Peyer's patch (tissue), 4 donors: ENCODE measurements around the gene AJAP1. TPM values are rescaled to one million over a fixed set of nuclear protein-coding genes. Genes with fewer than 3 reads are reported as not detected.
"Not testable (repeated sequence)": the region's sequence is repeated elsewhere in the genome, so short reads cannot be mapped to it uniquely, and the experiment has no call there.

Experiments
- DNase-seq, 3 donors: peaks; one replicate each; pipeline ENCODE4 v3.0.0-alpha.2; 2017 to 2019
- H3K27ac ChIP-seq, 4 donors: fragments of 200-600 bp; sonication (generic); one replicate each; pipeline ENCODE4 v1.5.1; 2016 to 2019
- H3K27me3 ChIP-seq, 2 donors: fragments of 200-600 bp; sonication (generic); one replicate each; pipeline ENCODE4 v1.5.1; 2019
- H3K36me3 ChIP-seq, 3 donors: fragments of 200-600 bp; sonication (generic); one replicate each; pipeline ENCODE4 v1.5.1; 2016 to 2019
- H3K4me1 ChIP-seq, 4 donors: fragments of 200-600 bp; sonication (generic); one replicate each; pipeline ENCODE4 v1.5.1; 2016 to 2019
- H3K4me3 ChIP-seq, 4 donors: fragments of 200-600 bp; sonication (generic); 1 replicate in 3 of 4; 2 replicates in 1 of 4; pipeline ENCODE4 v1.5.1; 2016 to 2019; ENCODE audit warnings: mild to moderate bottlenecking in 1 of 4
- H3K9me3 ChIP-seq, 4 donors: fragments of 200-600 bp; sonication (generic); one replicate each; pipeline ENCODE4 v1.5.1; 2016 to 2019; ENCODE audit warnings: mild to moderate bottlenecking in 1 of 4
- POLR2A ChIP-seq, 2 donors: fragments of 450-650 bp; IDR thresholded peaks; one replicate each; pipeline ENCODE4 v1.5.1; 2017; ENCODE audit warnings: antibody characterized with exemption in 2 of 2, mild to moderate bottlenecking in 2 of 2, moderate library complexity in 2 of 2
- total RNA-seq, 4 donors: library from RNA; depleted of rRNA; stranded (reverse); fragments of >200 nt; gene quantifications; one replicate each; pipeline ENCODE4 v1.1.0, GENCODE V29; 2016
- TF ChIP-seq, protein P1 (sequence below), 6 experiments: fragments of 450-650 bp in 4 of 6; fragments of 200-600 bp in 2 of 6; sonication (generic) in 1 of 6; IDR thresholded peaks; one replicate each; pipeline ENCODE4 v1.5.1; 2017 to 2019; ENCODE audit warnings: antibody characterized with exemption in 6 of 6, mild to moderate bottlenecking in 3 of 6, moderate library complexity in 1 of 6

Gene AJAP1
- total RNA-seq, 4 donors from 2014 or later = 0.09 to 0.35 (median 0.13) TPM; not detected in 1

- H3K9me3 ChIP-seq = peaks cover 0 to 5% (median 0%) of the 10 kb centered on the region in 4 donors
- H3K4me3 ChIP-seq = no peak overlapping the region
- no peaks in the 10 kb centered on the region for H3K27me3 ChIP-seq
- no peak overlapping the region for H3K27ac ChIP-seq
- no peak for TF ChIP-seq POLR2A (IDR thresholded peaks at IDR 0.05)
- TF ChIP-seq, protein P1, sequence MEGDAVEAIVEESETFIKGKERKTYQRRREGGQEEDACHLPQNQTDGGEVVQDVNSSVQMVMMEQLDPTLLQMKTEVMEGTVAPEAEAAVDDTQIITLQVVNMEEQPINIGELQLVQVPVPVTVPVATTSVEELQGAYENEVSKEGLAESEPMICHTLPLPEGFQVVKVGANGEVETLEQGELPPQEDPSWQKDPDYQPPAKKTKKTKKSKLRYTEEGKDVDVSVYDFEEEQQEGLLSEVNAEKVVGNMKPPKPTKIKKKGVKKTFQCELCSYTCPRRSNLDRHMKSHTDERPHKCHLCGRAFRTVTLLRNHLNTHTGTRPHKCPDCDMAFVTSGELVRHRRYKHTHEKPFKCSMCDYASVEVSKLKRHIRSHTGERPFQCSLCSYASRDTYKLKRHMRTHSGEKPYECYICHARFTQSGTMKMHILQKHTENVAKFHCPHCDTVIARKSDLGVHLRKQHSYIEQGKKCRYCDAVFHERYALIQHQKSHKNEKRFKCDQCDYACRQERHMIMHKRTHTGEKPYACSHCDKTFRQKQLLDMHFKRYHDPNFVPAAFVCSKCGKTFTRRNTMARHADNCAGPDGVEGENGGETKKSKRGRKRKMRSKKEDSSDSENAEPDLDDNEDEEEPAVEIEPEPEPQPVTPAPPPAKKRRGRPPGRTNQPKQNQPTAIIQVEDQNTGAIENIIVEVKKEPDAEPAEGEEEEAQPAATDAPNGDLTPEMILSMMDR (IDR thresholded peaks at IDR 0.05) = no peak
- H3K4me1 ChIP-seq = no peaks in the 10 kb centered on the region
- DNase-seq = no peak
- no peaks in the 10 kb centered on the region for H3K36me3 ChIP-seq
Measured at GRCh38 chr1:4613606-4614370, 40.6 kb upstream of the AJAP1 start.

DNA sequence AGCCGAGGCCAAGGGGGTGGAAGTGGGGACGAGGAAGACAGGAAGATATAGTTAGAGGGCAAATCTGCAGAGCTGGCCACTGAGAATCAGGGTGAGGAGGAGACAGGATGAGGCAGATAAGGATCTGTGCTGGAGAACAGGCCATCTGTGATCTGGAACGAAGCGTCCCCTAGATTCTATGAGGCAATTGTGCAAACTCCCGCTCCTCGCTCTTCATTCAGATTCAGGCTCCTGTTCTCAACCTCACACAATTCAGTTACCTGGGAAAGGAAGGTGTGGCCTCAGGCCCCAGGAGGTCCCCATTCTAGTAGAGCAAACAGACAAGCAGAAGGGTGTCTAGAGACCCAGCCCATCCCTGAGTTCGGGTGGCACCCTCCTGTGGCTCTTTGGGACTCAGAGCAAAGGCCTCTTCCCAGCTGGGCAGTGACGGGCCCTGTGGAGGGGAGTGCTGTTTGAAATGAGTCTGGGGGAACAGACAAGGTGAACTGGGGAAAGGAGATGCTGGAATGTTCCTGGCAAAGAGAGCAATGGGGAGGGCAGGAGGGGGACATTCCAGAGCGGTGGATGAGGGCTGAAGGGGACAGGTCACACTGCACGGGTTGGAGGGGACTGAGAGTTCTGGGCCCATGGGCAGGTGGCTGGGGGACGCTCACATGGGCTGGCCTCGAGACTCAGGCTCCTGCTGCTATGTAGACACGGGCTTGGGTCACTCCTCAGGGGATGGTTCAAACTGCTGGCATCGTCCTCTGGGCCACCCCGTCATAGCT lies 39.9 kb upstream of the AJAP1 start:
- peaks cover 0 to 5% (median 0%) of the 10 kb centered on the region in 4 donors for H3K9me3 ChIP-seq
- H3K36me3 ChIP-seq = no peaks in the 10 kb centered on the region
- H3K27me3 ChIP-seq = no peaks in the 10 kb centered on the region
- no peak overlapping the region for H3K4me3 ChIP-seq
- H3K27ac ChIP-seq = no peak overlapping the region
- TF ChIP-seq POLR2A (IDR thresholded peaks at IDR 0.05) = no peak
- TF ChIP-seq, protein P1 (IDR thresholded peaks at IDR 0.05) = no peak
- no peaks in the 10 kb centered on the region for H3K4me1 ChIP-seq
- no peak for DNase-seq

GRCh38 chr1:4615138-4615470 lies 39.3 kb upstream of the AJAP1 start:
- Histone ChIP-seq H3K27ac (no peak overlapping the region), H3K4me1 (no peaks in the 10 kb centered on the region), H3K27me3 (no peaks in the 10 kb centered on the region), H3K4me3 (no peak overlapping the region), H3K36me3 (no peaks in the 10 kb centered on the region), H3K9me3 (peaks cover 0 to 5% (median 0%) of the 10 kb centered on the region in 4 donors)
- no peak for DNase-seq
- TF ChIP-seq, protein P1 (IDR thresholded peaks at IDR 0.05) = no peak
- no peak for TF ChIP-seq POLR2A (IDR thresholded peaks at IDR 0.05)

- Histone ChIP-seq H3K4me3 (no peak overlapping the region), H3K27ac (no peak overlapping the region), H3K27me3 (no peaks in the 10 kb centered on the region), H3K36me3 (no peaks in the 10 kb centered on the region), H3K9me3 (peaks cover 0 to 5% (median 0%) of the 10 kb centered on the region in 4 donors), H3K4me1 (no peaks in the 10 kb centered on the region)
- TF ChIP-seq POLR2A (IDR thresholded peaks at IDR 0.05) = no peak
- TF ChIP-seq, protein P1 (IDR thresholded peaks at IDR 0.05) = no peak
- no peak for DNase-seq
Measured at GRCh38 chr1:4615501-4615900, 38.9 kb upstream of the AJAP1 start.

DNA sequence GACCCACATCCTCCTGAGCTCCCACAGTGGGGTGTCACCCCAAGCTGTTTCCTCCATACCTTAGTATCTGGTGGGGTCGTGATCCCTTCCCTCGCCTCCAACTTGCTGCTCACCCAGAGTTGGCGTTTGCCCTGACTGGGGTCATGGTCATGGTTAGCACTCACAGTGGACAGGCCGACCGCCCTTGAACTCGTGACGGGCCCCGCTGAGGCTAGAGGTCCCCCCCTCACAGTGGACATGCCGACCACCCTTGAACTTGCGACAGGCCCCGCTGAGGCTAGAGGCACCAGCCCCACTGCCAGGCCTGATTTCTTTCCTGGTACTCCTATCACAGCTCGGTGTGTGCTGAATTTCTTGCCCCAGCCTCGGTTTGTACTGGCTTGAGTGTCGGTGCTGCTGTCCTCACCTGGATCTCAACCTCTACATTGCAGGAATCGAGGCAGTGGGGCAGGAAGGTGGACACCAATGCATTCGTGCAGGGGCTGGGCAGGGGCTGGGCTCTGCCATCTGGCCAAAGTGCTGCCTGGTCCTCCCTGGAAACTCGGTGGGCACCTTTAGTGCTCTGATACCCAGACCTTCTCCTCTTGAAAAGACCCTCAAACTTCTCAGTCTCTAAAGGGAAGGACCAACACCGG lies 37.5 kb upstream of the AJAP1 start:
- peak in 1 of 3 donors; percentile 37 for DNase-seq
- TF ChIP-seq POLR2A (IDR thresholded peaks at IDR 0.05) = no peak

GRCh38 chr1:4617506-4617905 lies 36.9 kb upstream of the AJAP1 start:
- no peak overlapping the region for H3K4me3 ChIP-seq
- TF ChIP-seq, protein P1 (IDR thresholded peaks at IDR 0.05) = no peak
- no peak for TF ChIP-seq POLR2A (IDR thresholded peaks at IDR 0.05)
- no peaks in the 10 kb centered on the region for H3K36me3 ChIP-seq
- DNase-seq = peak in 1 of 3 donors; percentile 26
- no peaks in the 10 kb centered on the region for H3K4me1 ChIP-seq
- H3K27ac ChIP-seq = no peak overlapping the region
- no peaks in the 10 kb centered on the region for H3K27me3 ChIP-seq
- no peaks in the 10 kb centered on the region for H3K9me3 ChIP-seq

More for the DNA sequence above, 37.5 kb upstream of the AJAP1 start:
- H3K4me1 ChIP-seq = no peaks in the 10 kb centered on the region
- H3K4me3 ChIP-seq = no peak overlapping the region
- no peaks in the 10 kb centered on the region for H3K36me3 ChIP-seq
- H3K27me3 ChIP-seq = no peaks in the 10 kb centered on the region
- no peaks in the 10 kb centered on the region for H3K9me3 ChIP-seq
- H3K27ac ChIP-seq = no peak overlapping the region

DNA sequence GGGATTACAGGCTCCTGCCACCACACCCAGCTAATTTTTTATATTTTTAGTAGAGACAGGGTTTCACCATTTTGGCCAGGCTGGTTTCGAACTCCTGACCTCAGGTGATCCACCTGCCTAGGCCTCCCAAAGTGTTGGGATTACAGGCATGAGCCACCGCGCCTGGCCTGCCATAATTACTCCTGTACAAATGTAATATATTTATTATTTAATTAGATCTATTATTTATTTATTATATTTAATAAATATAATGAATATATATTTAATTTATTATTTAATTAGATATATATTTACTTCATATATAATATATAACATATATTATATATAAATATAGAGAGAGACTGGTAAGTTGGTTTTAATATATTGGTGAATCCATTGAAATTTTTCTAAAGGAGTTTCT lies 35.6 kb upstream of the AJAP1 start:
- DNase-seq, H3K36me3 ChIP-seq, H3K4me1 ChIP-seq, H3K27me3 ChIP-seq, H3K27ac ChIP-seq, H3K4me3 ChIP-seq, H3K9me3 ChIP-seq: not testable (repeated sequence)
